PC-3 (cell line): ENCODE measurements around the gene CSAD. TPM values are rescaled to one million over a fixed set of nuclear protein-coding genes. Genes with fewer than 3 reads are reported as not detected.

ENCODE experiments used
- ATAC-seq: fragments of 200-7000 bp; cut with Tn5 transposase; 2 replicates; pipeline ENCODE4 v1.9.1; 2020; ENCODE audit warnings: mild to moderate bottlenecking, moderate library complexity
- BruUV-seq: library from RNA; stranded (reverse); fragments of 400-500 nt; replicated peaks from 2 replicates; lab custom pipeline; 2021; lab: Mats Ljungman, UMichigan
- CTCF ChIA-PET: fragments of 300-600 bp; sonication (Branson Sonifier 250); formaldehyde crosslinking; loops from one replicate; lab custom pipeline; 2022; ENCODE audit warnings: antibody characterized with exemption; lab: Charles Lee
- POLR2A ChIA-PET: fragments of 300-600 bp; sonication (Branson Sonifier 250); formaldehyde crosslinking; loops from one replicate; lab custom pipeline; 2022; ENCODE audit warnings: antibody characterized with exemption; ENCODE audit not compliant: unreplicated experiment; lab: Charles Lee
- DNase-seq: peaks from one replicate; pipeline ENCODE4 v3.0.0-alpha.2; 2015
- H2AFZ ChIP-seq: fragments of 300-600 bp; sonication (generic); 2 replicates; pipeline ENCODE4 v1.6.0; 2016; ENCODE audit warnings: antibody characterized with exemption, low read length
- H3F3A ChIP-seq: fragments of 300-600 bp; sonication (generic); one replicate; pipeline ENCODE4 v1.6.0; 2017; ENCODE audit warnings: antibody characterized with exemption, low read length, control low read depth, mild to moderate bottlenecking; ENCODE audit not compliant: unreplicated experiment
- H3K27ac ChIP-seq: fragments of 300-600 bp; sonication (generic); 2 replicates; pipeline ENCODE4 v1.5.1; 2016; ENCODE audit warnings: mild to moderate bottlenecking, low read length
- H3K27me3 ChIP-seq: fragments of 300-600 bp; sonication (generic); 2 replicates; pipeline ENCODE4 v1.6.1; 2016; ENCODE audit warnings: low read length, mixed read lengths
- H3K36me3 ChIP-seq: fragments of 300-600 bp; sonication (generic); 2 replicates; pipeline ENCODE4 v1.6.1; 2016; ENCODE audit warnings: low read depth, mixed run types, low read length, mixed read lengths
- H3K4me1 ChIP-seq: fragments of 300-600 bp; sonication (generic); 2 replicates; pipeline ENCODE4 v1.5.1; 2016; ENCODE audit warnings: low read length; ENCODE audit not compliant: insufficient read depth
- H3K4me2 ChIP-seq: fragments of 300-600 bp; sonication (generic); 2 replicates; pipeline ENCODE4 v1.6.0; 2016; ENCODE audit warnings: low read length
- H3K4me3 ChIP-seq: fragments of 300-600 bp; sonication (generic); 2 replicates; pipeline ENCODE4 v1.5.1; 2016; ENCODE audit warnings: mild to moderate bottlenecking, low read length, mixed read lengths
- H3K79me2 ChIP-seq: fragments of 300-600 bp; sonication (generic); 2 replicates; pipeline ENCODE4 v1.6.1; 2017; ENCODE audit warnings: low read length, mixed read lengths
- H3K9ac ChIP-seq: fragments of 300-600 bp; sonication (generic); 2 replicates; pipeline ENCODE4 v1.6.0; 2016; ENCODE audit warnings: mild to moderate bottlenecking, low read length
- H3K9me2 ChIP-seq: fragments of 300-600 bp; sonication (generic); replicated peaks from 2 replicates; pipeline ENCODE4 v1.6.1; 2016; ENCODE audit warnings: mixed run types, low read length, mixed read lengths
- H3K9me3 ChIP-seq: fragments of 300-600 bp; sonication (generic); 2 replicates; pipeline ENCODE4 v1.6.1; 2016; ENCODE audit warnings: low read length, mixed read lengths
- H4K20me1 ChIP-seq: fragments of 300-600 bp; sonication (generic); 2 replicates; pipeline ENCODE4 v1.6.1; 2016; ENCODE audit warnings: low read length, mixed read lengths
- EZH2 ChIP-seq: fragments of 300-600 bp; sonication (generic); IDR thresholded peaks from one replicate; pipeline ENCODE4 v1.6.1; 2017; ENCODE audit warnings: antibody characterized with exemption, mild to moderate bottlenecking, low read length; ENCODE audit not compliant: unreplicated experiment
- EZH2phosphoT487 ChIP-seq: fragments of 300-600 bp; sonication (generic); IDR thresholded peaks from 2 replicates; pipeline ENCODE4 v1.6.1; 2018; ENCODE audit warnings: mild to moderate bottlenecking, antibody characterized with exemption, low read length, borderline replicate concordance
- intact Hi-C: fragments of 100-400 bp; cut with micrococcal nuclease; formaldehyde crosslinking; loops from 2 replicates; pipeline ENCODE4 v1.9.0; 2023
- total RNA-seq: library from RNA; depleted of rRNA; stranded (reverse); fragments of >200 nt; gene quantifications from 2 replicates; pipeline ENCODE4 v1.2.3, GENCODE V29; 2014
- TF ChIP-seq, protein P1 (sequence below): fragments of 300-600 bp; sonication (generic); conservative IDR thresholded peaks from 2 replicates; pipeline ENCODE4 v1.5.1; 2017; ENCODE audit warnings: antibody characterized with exemption, low read depth, mild to moderate bottlenecking, low read length

CSAD gene
- total RNA-seq, 1 experiment from 2014 or later: 21.5 TPM

DNA sequence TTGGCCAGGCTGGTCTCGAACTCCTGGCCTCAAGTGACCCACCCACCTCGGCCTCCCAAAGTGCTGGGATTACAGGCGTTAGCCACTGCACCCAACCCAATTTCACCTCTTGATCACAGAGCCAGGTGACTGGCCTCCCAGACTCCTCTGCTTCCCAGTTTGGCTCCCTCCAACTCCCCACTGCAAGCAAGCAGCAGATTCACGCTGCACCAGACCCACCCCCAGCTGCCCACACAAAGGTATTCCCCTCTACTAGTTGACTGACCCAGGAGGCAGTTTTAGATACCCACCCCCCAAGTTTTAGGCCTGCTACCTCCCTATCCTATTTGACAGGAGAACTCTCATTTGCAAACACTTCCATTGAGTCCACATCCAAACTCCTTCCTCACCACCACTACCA lies 46.1 kb upstream of the CSAD start:
- H3K36me3 ChIP-seq: no peaks in the 10 kb centered on the region; the same call in 1 of the 2 replicates
- ATAC-seq (no peak), DNase-seq (no peak)
- no peak overlapping the region for H3K4me2 ChIP-seq
- POLR2A ChIA-PET: no interaction called here
- H3K79me2 ChIP-seq: peaks cover 49% of the 10 kb centered on the region
- CTCF ChIA-PET: no interaction called here
- H2AFZ ChIP-seq: no peak overlapping the region
- no peak overlapping the region for H3K9ac ChIP-seq
- H3K4me3 ChIP-seq: no peak overlapping the region
- peaks cover 57% of the 10 kb centered on the region for H3K4me1 ChIP-seq
- H3K27ac ChIP-seq: no peak overlapping the region
- H4K20me1 ChIP-seq: no peaks in the 10 kb centered on the region
- no peaks in the 10 kb centered on the region for H3K9me3 ChIP-seq
- H3K27me3 ChIP-seq: no peaks in the 10 kb centered on the region
- no peaks in the 10 kb centered on the region for H3F3A ChIP-seq
- no peak for TF ChIP-seq EZH2
- no peak for TF ChIP-seq EZH2phosphoT487
- TF ChIP-seq, protein P1, sequence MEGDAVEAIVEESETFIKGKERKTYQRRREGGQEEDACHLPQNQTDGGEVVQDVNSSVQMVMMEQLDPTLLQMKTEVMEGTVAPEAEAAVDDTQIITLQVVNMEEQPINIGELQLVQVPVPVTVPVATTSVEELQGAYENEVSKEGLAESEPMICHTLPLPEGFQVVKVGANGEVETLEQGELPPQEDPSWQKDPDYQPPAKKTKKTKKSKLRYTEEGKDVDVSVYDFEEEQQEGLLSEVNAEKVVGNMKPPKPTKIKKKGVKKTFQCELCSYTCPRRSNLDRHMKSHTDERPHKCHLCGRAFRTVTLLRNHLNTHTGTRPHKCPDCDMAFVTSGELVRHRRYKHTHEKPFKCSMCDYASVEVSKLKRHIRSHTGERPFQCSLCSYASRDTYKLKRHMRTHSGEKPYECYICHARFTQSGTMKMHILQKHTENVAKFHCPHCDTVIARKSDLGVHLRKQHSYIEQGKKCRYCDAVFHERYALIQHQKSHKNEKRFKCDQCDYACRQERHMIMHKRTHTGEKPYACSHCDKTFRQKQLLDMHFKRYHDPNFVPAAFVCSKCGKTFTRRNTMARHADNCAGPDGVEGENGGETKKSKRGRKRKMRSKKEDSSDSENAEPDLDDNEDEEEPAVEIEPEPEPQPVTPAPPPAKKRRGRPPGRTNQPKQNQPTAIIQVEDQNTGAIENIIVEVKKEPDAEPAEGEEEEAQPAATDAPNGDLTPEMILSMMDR: no peak
- intact Hi-C loops: no loop called here
- no TSS peak for BruUV-seq
- no peaks in the 10 kb centered on the region for H3K9me2 ChIP-seq

- Histone ChIP-seq H3K36me3 (no peaks in the 10 kb centered on the region; the same call in 1 of the 2 replicates), H4K20me1 (no peaks in the 10 kb centered on the region), H3K9me3 (no peaks in the 10 kb centered on the region), H3K4me3 (no peak overlapping the region), H3K9ac (no peak overlapping the region), H3K79me2 (peaks cover 39% of the 10 kb centered on the region), H3K9me2 (no peaks in the 10 kb centered on the region), H3K4me2 (0 out of 2 replicates have a peak overlapping the region, but pooled peaks have one; percentile 52), H2AFZ (no peak overlapping the region), H3K4me1 (peaks cover 49% of the 10 kb centered on the region), H3K27me3 (no peaks in the 10 kb centered on the region), H3K27ac (no peak overlapping the region), H3F3A (no peaks in the 10 kb centered on the region)
- DNase-seq (no peak), ATAC-seq (no peak)
- BruUV-seq: no TSS peak
- intact Hi-C loops: no loop called here
- ChIA-PET POLR2A (no interaction called here), CTCF (no interaction called here)
- TF ChIP-seq, protein P1: no peak
- TF ChIP-seq EZH2phosphoT487 (no peak), EZH2 (no peak)
These were observed 45.1 kb upstream of the CSAD start for GRCh38 chr12:53225635-53226424.
